Activated naive CD8-positive, alpha-beta T cell treated with anti-CD3 and anti-CD28 coated beads, Interleukin-2, amount 50 U/mL, for 16 hours (primary cell): ENCODE results near the gene CCDC82.

Experiments used
- DNase-seq: peaks from one replicate; pipeline ENCODE4 v3.0.0-alpha.2; 2020; ENCODE audit warnings: low read depth, low spot score

CCDC82 gene

DNA sequence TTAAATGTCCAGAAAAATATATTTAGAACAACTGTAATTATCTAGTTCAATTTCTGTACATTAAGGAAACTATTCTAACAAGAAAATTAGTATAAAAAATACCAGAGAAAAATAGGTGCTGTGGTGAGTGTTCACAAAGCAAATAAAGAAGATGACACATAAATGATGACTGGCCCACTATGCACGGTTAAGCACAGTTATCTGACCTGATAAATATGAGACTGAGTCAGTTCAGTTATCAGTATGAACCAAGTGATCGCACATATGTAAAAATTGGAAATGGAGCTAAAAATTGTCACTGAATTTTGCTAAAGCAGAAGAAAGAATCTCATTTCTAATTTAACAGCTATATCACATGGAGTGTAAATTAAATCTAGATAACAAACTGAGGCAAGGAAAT, 27.9 kb downstream of the CCDC82 start:
- DNase-seq: no peak

DNA sequence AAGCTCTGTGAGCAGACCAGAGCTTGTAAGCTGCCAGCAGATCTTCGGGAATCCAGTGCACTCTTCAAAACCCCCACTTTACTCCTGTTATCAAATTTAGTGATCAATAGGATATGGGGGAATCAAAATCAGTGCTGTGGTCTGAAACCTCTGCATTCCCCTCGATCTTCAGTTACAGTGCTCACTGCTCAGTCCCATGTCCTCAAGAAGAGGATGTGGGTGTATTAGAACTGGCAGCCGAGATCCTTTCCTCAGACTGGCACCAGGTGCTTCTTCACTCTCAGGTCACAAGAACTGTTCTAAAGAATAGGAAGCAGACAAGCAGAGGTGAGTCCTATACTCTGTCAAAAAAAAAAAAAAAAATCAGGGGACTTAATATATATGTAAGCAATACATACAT, 31.4 kb downstream of the CCDC82 start:
- DNase-seq: no peak

DNA sequence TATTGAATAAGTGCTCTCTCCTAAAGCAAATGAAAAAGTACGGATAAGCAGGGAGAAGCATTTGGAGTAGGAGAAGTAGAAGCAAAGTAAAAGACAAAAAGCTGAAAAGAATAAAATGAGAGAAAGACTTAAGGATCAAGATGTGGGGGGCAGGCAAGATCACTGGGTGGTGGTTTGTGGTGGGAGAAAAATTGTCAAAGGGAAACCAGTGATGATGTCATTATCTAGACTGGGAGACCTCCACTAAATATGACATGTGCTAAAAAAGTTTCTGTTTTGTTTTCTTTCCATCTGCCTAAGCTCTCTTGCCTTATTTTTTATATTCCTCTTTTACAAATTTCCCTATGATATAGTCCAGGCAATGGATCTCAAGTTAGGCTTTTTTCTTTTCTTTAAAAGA, 31.9 kb downstream of the CCDC82 start:
- no peak for DNase-seq

DNA sequence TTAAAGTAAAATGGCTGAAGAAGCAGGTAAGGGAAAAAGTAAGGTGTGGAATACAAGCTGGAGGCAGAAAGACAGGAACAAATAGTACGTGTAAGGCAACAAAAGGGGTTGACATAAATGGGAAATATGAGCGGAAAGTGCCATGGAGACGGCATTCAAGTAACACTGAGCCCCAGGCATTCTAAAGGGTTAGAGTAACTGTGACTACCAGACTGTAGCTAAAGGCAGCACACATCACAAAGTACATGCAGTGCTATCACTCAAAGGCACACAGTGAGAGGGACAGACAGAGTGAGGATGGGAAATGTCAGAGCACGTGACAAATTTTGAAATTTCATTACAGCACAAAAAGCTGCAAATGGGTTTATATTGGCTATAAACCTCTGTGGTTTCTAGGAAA, 32.9 kb downstream of the CCDC82 start:
- DNase-seq: no peak

DNA sequence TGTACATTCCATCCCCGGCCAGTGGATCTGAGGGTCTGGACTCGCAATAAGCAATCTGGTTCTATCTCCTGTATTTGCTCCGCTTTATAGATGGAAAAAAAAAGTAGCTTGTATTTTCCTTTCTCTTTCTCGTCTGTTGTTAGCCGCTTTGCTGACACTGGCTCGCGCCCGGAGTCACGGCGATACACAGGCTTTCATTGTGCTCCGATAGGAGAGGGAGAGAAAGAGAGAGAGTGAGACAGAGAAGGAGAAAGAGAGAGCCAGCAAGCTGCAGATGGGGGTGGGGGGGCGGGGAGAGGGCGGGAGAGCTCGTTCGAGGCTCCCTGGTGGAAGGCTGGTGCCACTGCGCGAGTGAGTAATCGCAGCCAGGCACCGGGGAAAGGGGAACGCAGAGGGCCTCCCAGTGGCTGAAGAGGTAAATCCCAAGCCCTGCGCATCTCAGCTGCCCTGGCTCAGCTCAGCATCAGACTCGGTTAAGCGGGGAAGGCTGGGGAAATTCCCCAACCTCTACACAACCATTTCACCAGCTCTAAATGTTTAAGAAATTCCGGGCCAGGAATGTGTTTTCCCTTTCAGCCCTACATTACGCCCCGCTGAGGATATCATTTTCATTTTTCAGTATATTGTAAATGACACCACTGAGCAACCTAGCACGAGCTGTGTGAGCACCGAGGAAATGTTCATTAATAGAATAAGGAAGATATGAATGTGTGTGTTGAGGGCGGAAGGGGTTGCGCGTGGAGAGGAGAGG, 46.6 kb downstream of the CCDC82 start, which contains the start of gene MAML2:
TSS of gene MAML2 (minus strand) at position 235 of the 751 bp plus-strand sequence. CDS start 1,300 bp downstream, outside the sequence.
- peak; percentile 79 for DNase-seq

DNA sequence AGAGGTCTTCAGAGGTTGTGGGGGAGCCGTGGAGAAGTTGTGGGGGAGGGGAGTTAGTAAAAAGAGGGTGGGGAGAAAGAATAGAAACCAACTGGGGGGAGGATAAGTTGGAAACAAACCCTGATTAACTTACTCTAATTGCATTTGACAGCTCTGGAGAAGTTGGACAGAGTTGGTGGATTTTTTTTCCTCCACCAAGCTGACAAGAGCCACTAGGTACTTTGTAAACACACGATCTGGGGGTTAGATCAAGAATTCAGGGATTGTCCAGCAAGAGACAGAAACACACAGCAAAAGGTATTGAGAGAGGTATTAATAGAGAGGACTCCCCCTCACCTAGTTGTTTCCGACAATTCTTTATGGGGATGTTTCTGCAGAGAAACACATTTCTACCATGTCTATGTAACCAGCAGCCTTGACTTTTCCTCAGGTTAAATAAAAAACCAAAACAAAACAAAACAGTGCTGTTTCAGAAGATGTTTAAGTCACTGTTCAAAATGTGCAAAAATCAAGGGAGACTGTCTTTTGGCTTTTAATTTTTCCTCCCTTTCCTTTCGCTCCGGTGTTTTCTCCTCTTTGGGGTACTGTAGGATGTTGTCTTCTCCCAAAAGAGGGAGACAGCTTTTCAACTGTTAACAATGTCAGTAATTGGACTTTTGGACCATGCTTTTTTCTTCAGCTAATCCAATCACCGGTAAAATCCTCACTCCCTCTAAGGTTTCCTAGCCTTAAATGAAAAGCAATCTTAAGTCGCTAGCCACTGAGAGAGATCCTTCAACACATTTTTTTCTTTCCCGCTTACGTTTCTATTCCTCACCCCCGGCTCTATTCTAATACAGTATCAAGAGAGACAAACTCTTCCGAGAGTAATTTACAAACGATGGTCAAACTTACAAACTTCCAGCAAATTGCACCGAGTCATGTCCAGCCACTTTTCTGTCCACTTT, 47.4 kb downstream of the CCDC82 start:
- no peak for DNase-seq

DNA sequence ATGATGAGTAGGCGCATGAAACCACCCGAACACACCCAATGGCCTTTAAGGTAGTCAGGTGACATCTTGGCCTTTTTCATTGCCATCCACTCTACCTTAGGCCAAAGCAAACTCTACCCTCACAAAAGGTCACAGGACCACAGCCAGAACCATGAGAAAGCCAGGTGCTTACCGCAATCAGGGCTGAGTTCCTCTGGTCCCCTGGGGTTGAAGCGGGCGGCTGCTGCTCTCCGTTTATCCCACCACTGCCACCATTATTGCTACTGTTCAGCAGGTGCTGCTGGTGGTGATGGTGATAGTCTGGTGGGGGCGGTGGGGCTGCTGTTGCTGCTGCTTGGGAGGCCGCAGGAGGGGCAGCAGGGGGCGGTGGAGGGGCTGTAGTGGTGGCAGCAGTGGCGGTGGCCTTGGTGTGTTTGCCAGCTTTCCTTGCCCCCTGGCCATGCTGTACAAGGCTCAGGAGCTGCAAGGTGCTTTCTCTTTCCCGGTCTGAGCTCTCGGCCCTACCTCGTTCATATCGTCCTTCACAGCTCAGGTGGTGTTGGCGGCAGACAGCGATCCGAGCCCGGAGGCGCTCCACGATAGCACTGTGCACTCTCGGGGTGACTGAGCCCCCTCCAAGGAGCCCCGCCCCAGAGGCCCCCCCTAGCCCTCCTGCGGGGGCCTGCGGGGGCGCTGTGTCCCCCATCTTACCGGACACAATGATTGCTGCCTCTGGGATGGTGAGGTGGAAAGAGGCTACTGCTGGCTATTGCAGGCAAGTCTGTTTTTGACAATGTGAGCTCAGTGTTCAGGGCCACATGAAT, 48.3 kb downstream of the CCDC82 start:
- no peak for DNase-seq

DNA sequence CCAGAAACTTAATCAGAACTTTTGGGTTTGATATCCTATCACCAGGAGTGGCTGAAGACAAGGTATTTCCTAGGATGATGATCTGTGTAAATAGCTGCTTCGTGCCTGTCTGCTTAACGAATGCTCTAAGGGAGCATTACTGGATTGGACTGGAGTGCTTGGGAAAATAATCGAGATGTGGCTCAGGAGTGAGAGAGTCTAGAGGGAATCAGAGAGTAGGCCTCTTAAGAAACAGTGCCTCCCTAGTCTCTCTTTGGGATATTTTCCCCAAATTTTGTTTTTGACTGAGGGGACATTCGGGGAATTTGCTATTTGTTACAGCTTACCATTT, 49.2 kb downstream of the CCDC82 start:
- DNase-seq: no peak

DNA sequence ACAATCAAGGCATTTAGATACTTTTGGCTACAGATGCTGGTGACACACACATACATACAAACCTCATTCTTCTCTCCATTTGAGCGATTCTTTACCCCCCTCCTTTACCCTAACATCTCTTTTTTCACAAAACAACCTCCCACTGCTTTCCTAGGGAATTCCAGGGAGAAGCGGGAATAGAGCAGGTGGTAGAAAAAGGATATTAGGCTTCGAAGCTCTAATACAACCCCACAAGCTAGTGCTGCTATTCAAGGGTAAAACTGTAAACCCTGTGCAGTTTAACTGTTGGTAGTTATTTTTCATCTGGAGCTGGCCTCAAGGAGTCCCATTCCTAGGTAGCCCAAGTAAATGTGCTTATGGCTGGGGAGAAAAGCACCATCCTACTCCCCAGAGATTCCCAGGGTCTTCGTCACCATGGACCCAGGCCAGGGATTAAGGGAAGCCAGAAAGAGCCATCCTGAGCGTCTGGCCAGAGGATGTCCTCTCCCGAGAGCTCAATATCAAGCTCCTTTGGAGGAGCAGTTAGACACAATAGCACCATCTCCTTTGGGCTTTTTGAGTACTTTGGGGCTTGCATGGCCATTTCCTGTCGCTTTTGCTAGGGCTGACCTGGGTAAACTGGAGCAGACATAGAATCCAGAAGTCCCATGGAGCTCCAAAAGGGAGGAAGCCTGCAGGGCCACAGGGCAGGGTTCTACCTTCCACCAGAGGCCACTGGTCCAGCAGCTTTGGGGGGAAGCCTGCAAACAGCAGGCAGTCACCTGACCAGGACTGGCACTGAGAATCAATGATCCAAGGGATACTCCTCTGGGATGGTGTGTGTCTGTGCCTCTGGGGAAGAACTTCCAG, 49.8 kb downstream of the CCDC82 start:
- DNase-seq: no peak

DNA sequence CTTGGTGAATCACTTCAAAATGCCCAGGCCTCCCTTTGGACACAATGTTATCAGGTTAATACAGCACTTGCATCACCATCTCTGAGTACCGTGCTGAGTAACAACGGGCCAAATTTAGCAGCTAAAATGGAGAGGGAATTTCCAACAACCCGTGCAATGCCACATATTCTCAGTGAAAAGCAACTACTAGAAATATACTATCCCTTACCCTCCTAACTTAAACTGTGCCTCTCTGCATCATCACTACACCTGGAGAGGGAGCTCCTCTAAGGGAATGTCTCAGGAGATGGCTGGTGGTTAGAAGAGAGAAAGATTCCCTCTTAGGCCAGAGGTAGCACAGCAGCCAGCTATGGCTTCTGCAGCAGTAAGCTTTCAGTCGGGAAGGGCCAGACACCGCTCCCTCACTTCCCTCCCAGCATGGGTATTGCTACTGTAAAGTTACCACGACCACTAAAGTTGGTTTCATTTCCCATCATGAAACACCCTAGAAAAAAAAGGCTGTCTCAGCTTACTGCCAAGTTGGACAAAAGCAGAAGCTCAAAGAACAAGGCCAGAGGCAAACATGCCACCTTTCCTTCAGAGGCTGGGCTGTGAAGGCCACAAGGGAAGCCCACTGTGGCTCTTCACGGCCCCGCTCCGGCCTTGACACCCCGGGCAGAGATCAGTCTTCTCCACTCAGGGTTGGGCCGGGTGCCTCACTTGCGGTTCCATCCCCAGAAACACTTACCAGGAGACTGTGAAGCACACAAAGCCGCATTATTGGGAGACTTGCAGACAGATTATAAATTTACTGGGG, 50.6 kb downstream of the CCDC82 start:
- no peak for DNase-seq

DNA sequence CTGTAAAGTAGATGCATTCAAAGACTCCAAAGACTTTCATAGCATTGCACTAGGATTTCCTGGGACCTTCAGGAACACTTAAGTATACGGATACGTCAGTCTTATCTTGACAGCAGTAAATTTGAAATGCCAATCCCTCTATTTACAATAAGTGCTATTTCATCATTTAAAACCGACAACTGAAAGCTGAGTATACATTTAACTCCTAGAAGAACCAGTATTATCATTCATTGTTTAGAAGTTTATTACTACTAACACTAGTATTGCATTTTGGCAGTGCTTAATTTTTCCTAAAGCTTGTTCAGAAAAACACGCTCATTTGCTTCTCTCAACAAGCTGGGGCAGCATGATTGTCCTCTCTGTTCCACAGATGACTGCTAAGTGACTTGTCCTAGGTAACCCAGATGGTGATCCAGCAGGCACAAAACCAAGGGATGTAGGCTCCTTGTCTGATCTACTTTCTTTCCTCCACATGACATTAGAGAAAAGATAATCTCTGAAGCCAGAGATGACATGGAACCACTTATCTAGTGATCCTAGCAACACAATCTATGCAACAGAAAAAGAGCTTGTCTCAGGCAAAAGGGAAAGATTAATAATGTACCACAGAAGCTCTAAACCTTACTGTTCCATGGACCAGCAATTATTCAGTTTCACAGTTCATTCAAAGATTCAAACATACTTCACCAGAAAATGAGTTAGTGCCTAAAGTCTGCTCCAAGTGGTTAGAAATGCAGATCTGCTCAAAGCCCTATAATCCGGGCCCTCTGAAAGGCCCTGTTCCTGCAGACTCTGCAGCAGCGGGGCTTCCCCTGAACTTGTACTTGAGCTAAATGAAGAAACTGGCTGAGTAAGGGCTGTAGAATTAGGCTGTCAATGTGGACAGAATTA, 51.9 kb downstream of the CCDC82 start:
- DNase-seq: no peak

DNA sequence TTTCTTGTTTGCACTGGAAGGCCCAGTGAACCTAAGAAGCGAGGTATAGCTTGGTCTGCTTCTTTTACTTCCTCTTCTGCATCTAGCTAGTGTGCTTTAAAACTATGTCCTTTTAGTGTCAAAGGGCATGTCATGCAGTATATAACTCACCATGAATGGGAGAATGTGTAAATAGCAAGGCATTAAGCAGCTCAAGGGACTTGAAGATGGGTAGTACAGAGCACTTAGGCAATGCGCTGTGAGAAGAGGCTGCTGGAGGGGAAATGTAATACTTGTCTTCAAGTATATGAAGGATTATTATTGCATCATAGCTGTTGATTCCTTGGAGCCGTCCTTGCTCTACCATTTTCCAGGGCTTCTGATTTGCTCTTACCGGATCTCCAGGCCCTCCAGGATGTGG, 54.3 kb downstream of the CCDC82 start:
- no peak for DNase-seq

DNA sequence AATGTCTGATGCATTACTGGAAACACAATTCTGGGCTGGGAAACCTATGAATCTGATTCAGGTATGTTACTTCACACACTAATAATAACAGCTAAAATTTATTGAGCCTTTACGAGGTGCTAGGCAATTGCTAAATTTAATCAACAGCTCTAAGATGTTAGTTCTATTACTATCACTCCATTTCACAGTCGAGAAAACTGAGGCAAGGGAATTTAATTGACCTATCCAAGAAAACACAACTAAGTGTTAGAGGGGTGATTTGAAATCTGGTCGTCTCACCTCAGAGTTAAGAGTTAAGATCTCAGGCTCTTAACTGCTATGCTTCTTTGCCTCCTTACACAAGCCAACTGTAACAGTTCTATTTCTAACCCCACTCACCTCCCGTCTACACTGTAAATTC, 55.5 kb downstream of the CCDC82 start:
- DNase-seq: no peak

DNA sequence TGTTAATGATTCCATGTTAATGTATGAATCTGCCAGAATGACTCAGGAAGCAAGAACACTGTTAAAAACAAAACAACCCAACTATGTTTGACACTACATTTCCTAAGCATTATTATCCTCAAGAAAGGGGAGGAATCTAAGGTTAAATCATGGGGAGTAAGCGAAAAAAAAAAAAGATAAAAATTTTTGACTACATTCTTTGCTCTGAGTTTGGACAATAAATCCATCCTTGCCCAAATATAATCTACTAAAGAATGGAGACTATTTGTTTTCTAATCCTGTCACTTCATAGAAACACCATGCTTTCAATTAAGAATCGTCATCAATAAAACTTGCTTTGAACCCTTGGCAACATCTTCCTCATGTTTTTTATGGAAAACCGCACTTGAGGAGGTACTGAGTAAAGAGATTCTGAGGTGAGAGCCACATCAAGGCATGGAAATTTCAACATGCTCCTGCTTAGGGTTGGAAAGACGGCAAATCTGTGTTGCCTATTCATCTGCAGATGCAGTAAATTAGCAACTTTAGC, 56.5 kb downstream of the CCDC82 start:
- no peak for DNase-seq

DNA sequence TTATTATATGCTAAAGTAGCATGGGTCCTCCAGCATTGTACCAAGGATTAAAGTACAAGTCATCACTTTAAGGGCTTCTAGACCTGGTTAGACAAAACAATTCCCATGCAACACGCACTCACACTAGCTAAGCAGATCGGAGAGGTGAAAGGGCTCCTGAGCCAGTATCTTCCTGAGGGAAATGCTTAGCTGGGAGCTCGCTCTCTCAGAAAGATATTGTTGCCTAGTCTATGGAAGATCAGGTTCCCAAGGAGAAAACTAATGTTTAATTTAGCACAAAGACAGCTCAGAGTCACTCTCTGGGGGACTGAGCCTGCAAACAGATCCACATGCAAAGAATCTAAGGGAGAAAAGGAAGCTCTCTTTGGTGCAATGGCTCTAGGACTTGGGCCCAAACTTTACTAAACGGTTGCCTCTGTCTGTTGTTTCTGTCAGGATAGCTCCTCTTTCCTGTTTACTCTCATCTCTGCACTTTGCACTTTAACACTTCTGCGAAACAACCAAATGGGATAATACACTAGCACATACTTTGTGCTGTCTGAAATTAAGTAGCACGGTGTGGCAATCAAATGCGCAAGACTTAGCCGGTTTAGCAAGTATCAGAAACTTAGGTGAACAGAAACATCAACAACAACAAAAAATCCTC, 57.5 kb downstream of the CCDC82 start:
- no peak for DNase-seq

DNA sequence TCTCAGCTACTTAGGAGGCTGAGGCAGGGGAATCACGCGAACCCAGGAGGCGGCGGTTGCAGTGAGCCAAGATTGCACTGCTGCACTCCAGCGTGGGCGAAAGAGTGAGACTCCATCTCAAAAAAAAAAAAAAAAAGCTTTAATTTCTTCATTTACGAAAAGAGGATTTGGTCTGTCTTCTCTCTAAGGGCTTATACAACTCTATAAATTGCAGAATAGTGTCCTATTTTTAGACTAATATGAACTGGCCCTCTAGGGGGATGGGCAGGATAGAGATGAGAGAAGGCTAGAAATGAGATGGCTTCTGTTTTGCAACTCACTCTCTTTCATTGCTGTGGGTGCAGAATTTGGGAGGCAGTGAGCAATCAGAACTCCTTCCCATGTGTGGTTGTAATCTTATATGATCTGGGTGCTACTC, 58.0 kb downstream of the CCDC82 start:
- DNase-seq: no peak

DNA sequence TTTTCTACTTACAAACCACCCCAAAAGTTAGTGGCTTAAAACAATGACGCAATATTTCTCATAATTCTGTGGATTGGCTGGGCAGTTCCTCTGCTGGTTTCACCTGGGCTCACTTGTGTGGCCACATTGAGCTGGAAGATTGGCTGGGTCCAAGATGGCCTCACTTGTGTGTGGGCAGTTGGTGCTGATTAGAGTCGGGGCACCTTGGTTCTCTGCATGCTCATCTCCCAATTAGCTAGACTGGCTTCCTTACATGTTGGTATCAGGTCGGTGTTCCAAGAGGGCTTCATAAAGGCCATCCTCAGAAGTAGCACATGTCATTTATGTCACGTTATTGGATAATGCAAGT, 59.2 kb downstream of the CCDC82 start:
- no peak for DNase-seq

DNA sequence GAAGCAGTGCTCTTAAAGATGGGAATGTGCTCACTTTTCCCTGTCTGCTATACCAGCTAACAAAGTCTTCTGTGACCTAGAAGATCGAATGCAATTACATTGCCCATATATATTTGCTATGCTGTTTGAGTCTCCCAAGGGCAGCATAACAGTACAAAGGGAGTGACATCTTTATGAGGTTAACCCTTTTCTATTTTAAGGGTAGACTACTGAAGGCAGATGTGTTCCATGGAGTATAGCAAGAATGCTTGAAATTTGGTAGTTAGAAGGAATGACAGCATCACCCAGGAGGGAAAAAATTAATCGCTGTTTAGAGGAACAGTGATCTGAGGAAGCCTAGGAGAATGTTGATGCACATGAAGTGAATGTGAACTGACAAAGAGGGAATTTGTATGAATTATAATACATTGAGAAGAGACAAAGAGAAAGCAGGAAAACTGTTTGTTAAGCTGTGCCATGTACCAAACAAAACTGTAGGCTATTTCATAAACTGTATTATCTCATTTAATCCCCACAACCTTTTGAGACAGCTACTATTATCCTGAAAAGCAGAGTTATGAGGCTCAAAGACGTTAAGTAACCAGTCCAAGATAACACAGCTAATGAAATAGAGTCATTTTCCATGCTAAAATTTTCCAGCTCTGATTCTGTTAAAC, 59.7 kb downstream of the CCDC82 start:
- DNase-seq: no peak
